Measurements from ENCODE around the gene PDZRN4. TPM values are rescaled to one million over a fixed set of nuclear protein-coding genes. Genes with fewer than 3 reads are reported as not detected.
"Not testable (repeated sequence)": the region's sequence is repeated elsewhere in the genome, so short reads cannot be mapped to it uniquely, and the experiment has no call there.

PDZRN4 gene
- total and polyA plus RNA-seq, 12 donors: 0.28 to 2.3 (median 1.0) TPM

DNA sequence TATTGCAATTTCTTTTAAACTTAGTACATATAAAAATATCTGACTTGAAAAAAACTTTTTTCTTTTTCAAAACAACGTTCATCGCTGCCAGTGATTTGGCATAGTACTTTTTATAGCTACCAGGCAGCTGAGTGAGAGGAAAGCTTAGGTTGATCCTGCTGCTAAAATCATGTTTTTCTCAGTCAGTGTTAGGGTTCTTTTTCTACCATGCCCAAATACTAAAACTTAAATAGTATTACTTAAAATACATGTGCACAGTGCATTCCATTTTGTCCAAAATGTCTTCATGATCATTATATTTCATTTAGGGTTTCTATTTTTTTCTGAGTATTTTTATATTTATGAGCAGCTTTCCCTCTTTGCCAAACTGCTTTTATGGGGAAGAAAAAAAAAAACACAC is 123.8 kb downstream of the PDZRN4 start:
- TF ChIP-seq, protein P1, sequence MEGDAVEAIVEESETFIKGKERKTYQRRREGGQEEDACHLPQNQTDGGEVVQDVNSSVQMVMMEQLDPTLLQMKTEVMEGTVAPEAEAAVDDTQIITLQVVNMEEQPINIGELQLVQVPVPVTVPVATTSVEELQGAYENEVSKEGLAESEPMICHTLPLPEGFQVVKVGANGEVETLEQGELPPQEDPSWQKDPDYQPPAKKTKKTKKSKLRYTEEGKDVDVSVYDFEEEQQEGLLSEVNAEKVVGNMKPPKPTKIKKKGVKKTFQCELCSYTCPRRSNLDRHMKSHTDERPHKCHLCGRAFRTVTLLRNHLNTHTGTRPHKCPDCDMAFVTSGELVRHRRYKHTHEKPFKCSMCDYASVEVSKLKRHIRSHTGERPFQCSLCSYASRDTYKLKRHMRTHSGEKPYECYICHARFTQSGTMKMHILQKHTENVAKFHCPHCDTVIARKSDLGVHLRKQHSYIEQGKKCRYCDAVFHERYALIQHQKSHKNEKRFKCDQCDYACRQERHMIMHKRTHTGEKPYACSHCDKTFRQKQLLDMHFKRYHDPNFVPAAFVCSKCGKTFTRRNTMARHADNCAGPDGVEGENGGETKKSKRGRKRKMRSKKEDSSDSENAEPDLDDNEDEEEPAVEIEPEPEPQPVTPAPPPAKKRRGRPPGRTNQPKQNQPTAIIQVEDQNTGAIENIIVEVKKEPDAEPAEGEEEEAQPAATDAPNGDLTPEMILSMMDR (IDR thresholded peaks at IDR 0.05): no peak
- TF ChIP-seq POLR2A (IDR thresholded peaks at IDR 0.05): no peak
- WGBS, 4 donors: 80 to 86% (median 82%) methylated on average over 2 of the region's 2 CpGs
- Histone ChIP-seq H3K27ac (no peak overlapping the region), H3K9me3 (replicated peaks in 1 of 3) (no peaks in the 10 kb centered on the region), H3K36me3 (replicated peaks in 1 of 2) (no peaks in the 10 kb centered on the region), H3K4me1 (replicated peaks in 1 of 2) (no peaks in the 10 kb centered on the region), H3K27me3 (no peaks in the 10 kb centered on the region), H3K4me3 (no peak overlapping the region)
- intact Hi-C loops (cut with DNase I): no loop called here
- no peak for DNase-seq

DNA sequence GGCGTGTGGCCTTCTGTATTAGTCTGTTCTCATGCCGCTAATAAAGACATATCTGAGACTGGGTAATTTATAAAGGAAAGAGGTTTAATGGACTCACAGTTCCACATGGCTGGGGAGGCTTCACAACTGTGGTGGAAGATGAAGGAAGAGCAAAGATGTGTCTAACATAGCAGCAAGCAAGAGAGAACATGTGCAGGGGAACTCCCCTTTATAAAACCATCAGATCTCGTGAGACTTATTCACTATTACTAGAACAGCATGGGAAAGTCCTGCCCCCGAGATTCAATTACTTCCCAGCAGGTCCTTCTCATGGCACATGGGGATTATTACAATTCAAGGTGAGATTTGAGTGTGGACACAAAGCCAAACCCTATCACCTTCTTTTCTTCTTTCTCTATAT is 124.3 kb downstream of the PDZRN4 start:
- H3K27ac ChIP-seq; H3K36me3 ChIP-seq (replicated peaks in 1 of 2); intact Hi-C loops (cut with DNase I); H3K4me3 ChIP-seq; H3K27me3 ChIP-seq; H3K4me1 ChIP-seq (replicated peaks in 1 of 2); DNase-seq; H3K9me3 ChIP-seq (replicated peaks in 1 of 3): not testable (repeated sequence)
- 73 to 83% (median 80%) methylated on average over 4 of the region's 4 CpGs for WGBS, 4 donors

DNA sequence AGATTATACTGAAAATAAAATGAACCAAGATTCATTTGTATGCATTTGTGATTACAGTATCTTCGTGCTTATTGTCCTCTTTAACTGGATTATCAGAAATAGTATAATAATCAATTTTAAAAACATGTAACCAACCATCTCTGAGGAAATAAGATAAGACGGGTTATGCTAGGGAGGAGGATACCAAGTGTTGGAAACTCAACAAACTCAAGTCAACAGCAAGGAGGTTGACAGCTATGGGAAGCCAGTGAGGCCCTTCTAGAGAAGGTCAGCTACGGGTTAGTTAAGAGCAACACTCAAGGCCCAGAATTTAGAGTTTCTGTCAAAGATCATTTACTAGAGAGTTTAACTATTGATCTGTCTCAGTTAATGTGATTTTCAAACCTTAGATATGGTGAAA is 137.2 kb downstream of the PDZRN4 start:
- H3K36me3 ChIP-seq (replicated peaks in 1 of 2): no peaks in the 10 kb centered on the region
- 83 to 91% (median 88%) methylated on average over 3 of the region's 3 CpGs for WGBS, 4 donors
- TF ChIP-seq, protein P1 (IDR thresholded peaks at IDR 0.05): no peak
- TF ChIP-seq POLR2A (IDR thresholded peaks at IDR 0.05): no peak
- no peak overlapping the region for H3K27ac ChIP-seq
- no peaks in the 10 kb centered on the region for H3K27me3 ChIP-seq
- DNase-seq: no peak
- no peaks in the 10 kb centered on the region for H3K4me1 ChIP-seq (replicated peaks in 1 of 2)
- intact Hi-C loops (cut with DNase I): no loop called here
- H3K4me3 ChIP-seq: no peak overlapping the region
- no peaks in the 10 kb centered on the region for H3K9me3 ChIP-seq (replicated peaks in 1 of 3)

DNA sequence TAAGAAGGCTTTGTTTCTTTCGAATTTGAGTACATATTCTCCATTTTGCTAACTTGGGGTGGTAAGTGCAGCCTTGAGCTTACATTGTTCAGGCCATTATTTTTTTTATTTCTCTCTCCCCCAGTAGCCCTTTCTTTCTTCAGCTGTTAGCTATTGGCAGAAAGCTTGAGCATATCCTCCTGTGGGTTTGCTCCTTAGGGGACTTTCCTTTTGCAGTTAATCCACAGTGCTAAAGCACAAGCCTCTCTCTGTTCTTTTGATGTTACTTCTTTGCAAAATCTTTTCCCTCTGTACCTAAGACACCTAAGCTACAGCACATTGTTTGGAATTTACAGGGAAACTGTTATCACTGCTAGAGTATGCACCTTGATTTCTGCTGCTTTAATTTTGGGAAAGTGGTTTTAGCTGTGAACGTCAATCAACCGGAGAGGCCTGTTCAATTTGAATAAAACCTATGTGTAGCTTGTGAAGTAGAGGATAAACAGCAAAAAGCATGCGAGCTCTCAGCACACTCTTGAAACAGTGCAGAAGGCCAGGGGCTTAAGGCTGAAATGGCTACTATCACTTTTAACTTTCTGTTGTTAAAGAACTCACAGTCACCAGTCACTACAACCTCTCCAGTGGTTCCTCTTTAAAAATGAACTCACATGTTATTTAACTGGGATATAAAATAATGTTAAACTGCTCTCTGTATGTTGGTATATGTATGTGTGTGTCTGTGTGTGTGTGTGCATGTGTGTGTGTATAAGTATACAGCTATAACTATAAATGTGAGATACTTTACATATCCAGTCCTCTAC is 139.2 kb downstream of the PDZRN4 start:
- H3K9me3 ChIP-seq (replicated peaks in 1 of 3): no peaks in the 10 kb centered on the region
- no peak overlapping the region for H3K27ac ChIP-seq
- WGBS, 4 donors: 51 to 77% (median 59%) methylated on average over 4 of the region's 4 CpGs
- no peak for DNase-seq
- no peaks in the 10 kb centered on the region for H3K4me1 ChIP-seq (replicated peaks in 1 of 2)
- H3K36me3 ChIP-seq (replicated peaks in 1 of 2): no peaks in the 10 kb centered on the region
- no peaks in the 10 kb centered on the region for H3K27me3 ChIP-seq
- intact Hi-C loops (cut with DNase I): no loop called here
- TF ChIP-seq POLR2A (IDR thresholded peaks at IDR 0.05): no peak
- TF ChIP-seq, protein P1 (IDR thresholded peaks at IDR 0.05): no peak
- H3K4me3 ChIP-seq: no peak overlapping the region

DNA sequence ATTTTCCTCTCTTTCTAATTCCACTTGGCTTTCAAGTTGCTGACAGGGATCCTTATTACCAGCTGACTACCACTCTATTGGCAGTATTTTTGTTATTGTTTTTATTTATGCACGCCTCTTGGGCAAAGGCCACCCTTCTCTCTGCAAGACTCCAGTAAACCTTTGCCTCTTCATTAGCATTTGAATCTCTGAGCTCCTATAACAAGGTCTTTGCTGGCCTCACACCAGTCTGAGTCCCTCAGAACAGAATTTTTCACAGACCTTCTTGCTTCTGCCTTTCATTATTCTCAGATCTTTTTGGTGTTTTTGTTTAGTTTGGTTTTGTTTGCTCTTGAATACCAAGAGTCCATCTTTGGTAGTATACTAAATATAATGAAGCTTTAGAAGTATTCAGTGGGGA is 145.9 kb downstream of the PDZRN4 start:
- Histone ChIP-seq H3K27me3 (no peaks in the 10 kb centered on the region), H3K27ac (no peak overlapping the region), H3K36me3 (replicated peaks in 1 of 2) (no peaks in the 10 kb centered on the region), H3K4me1 (replicated peaks in 1 of 2) (no peaks in the 10 kb centered on the region), H3K4me3 (no peak overlapping the region), H3K9me3 (replicated peaks in 1 of 3) (no peaks in the 10 kb centered on the region)
- 77 to 85% (median 81%) methylated on average over 1 of the region's 1 CpG for WGBS, 4 donors
- intact Hi-C loops (cut with DNase I): no loop called here
- no peak for DNase-seq
- TF ChIP-seq, protein P1 (IDR thresholded peaks at IDR 0.05): no peak
- TF ChIP-seq POLR2A (IDR thresholded peaks at IDR 0.05): no peak

Measured in adrenal gland (tissue), 12 donors.